ENCODE data around the gene TIMM21. TPM values are rescaled to one million over a fixed set of nuclear protein-coding genes. Genes with fewer than 3 reads are reported as not detected.

Gene TIMM21
- total RNA-seq, 1 donor from 2014 or later = 21.7 TPM

GRCh38 chr18:74190086-74190485 is 41.8 kb downstream of the TIMM21 start:
- no peak for DNase-seq (ENCODE audit: low spot score)

DNA sequence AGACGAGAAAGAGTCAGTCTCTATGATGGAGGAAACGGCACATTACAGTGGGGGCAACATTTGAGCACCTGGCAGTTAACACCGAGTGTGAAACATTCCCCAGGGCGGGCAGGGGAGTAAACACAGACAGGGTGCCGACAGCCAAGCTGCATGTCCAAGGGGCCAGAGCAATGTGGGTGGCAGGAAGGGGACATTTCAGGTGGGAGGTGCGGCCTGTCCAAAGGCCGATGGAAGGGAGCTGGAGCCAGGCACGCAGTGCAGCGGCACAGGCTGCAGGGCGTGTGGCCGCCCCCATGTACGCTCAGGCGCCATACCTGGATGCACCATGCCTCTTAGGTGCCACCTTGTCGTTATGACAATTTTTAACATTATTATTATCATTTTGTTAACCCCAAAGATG is 43.3 kb downstream of the TIMM21 start:
- DNase-seq (ENCODE audit: low spot score) = no peak

DNA sequence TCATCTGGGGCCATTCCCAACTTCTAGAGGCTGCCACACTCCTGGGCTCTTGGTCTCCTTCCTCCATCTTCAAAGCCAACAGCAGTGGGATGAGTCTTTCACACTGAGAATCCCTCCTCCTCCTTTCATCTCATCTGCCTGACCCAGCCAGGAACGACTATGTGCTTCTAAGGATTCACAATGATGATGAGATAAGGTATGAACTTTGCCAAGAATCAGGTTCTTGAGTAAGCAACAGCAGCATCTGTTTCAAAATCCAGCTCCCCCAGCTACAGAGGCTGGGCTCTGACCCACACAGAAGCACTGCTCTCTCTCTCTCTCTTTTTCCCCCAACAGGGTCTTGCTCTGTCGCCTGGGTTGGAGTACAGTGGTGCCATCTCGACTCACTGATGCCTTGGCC is 46.4 kb downstream of the TIMM21 start:
- DNase-seq (ENCODE audit: low spot score) = no peak

- DNase-seq (ENCODE audit: low spot score) = peak; percentile 74
Observed at GRCh38 chr18:74196220-74197119, 48.1 kb downstream of the TIMM21 start.

DNA sequence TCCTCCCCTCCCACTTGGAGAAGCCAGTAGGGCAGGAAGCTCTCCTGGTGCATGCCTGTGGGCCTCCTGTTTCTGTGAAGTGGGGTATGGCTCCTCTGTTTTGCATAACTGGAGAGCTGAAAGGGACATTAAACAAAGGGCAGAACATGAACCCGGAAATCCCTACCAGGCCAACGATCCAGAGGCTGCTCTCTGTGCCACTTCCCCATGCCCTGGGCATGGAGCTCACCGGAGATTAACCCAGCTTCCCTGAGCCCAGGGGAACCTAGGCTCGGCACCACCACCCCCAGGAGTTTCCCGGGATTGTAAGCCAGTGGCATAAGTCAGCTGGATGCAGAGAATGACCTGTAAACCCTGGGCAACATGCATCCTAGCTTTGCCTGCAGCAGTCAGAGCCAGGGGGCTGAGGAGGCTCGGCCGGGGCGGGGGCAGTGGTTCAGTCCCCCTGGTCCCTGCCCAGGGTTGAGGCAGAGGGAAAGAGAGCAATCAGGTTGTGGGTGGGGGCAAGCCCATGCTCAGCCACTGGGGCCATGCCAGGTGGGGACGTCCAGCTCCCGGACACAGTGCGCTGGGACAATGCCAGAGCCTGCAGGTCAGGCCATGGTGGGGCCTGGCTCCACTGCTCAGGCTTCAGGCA is 49.5 kb downstream of the TIMM21 start:
- DNase-seq (ENCODE audit: low spot score) = no peak

- no peak for DNase-seq (ENCODE audit: low spot score)
Observed at GRCh38 chr18:74198453-74198852, 50.1 kb downstream of the TIMM21 start.

DNA sequence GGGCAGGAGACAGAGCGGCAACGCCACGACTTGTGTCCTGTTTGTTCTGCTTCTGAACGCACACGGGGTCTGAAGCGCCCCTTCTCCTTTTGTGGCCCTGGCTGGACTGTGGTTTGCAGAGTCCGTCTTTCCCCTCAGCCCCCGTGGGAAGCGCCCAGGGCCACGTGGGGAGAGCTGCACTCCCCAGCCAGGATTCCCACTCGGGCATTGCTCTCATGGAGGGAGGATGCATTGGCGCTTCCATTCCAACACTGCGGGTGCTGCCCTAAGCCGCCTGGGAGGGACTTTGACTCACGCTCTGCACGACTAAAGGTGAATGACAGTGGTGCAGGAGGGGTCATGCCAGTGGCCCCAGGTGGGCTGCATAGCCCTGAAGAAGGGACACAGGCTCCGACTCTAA is 52.5 kb downstream of the TIMM21 start:
- no peak for DNase-seq (ENCODE audit: low spot score)

DNA sequence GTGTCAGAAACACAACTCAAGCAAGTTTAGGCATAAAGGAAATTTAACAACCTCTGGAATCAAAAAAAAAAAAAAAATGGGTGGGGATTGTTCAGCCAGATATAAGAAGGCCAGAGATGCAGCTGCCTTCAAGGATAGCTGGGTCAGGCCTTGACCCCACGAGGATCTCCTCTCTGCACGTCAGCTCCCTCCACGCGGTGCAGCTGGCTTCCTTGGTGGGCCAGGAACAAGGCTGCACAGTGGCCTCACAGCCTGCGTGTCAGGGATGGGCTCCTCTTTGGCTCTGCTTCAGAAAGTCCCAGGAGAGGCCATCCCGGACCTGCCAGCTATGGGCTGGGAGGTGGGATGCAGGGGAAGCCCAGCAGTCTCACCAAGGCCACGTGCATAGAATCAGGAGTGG is 55.5 kb downstream of the TIMM21 start:
- DNase-seq (ENCODE audit: low spot score) = no peak

GRCh38 chr18:74204526-74205152 is 56.3 kb downstream of the TIMM21 start:
- DNase-seq (ENCODE audit: low spot score) = no peak

Other genes starting within 250 kb of the TIMM21 start
- 7.5 TPM for gene FBXO15, start 689 bp upstream of the TIMM21 start, total RNA-seq (ENCODE audit: insufficient read depth, low replicate concordance)
- 18.1 TPM for gene CYB5A, start 143.4 kb downstream of the TIMM21 start, total RNA-seq (ENCODE audit: insufficient read depth, low replicate concordance)
- 2.9 TPM for gene C18orf63, start 167.3 kb downstream of the TIMM21 start, total RNA-seq (ENCODE audit: insufficient read depth, low replicate concordance)

Measured in umbilical cord (tissue), 2 donors.